A549 (cell line): ENCODE measurements around the gene GOLGA6L6. TPM values are rescaled to one million over a fixed set of nuclear protein-coding genes. Genes with fewer than 3 reads are reported as not detected.
"Not testable (repeated sequence)": the region's sequence is repeated elsewhere in the genome, so short reads cannot be mapped to it uniquely, and the experiment has no call there.

ENCODE experiments used
- ATAC-seq, 2 experiments: fragments of 200-7000 bp in 1 of 2; fragments of >200 bp in 1 of 2; cut with Nextera tagmentation in 1 of 2; cut with Tn5 transposase in 1 of 2; 3 replicates each; pipeline versions ENCODE4 v1.8.0 to v1.9.1; 2018 to 2020; ENCODE audit warnings: mild to moderate bottlenecking in 1 of 2, moderate library complexity in 1 of 2
- CTCF ChIA-PET: fragments of 300-600 bp; sonication (Branson Sonifier 250); formaldehyde crosslinking; extraction: SDS; loops from one replicate; lab custom pipeline; 2021; ENCODE audit warnings: antibody characterized with exemption, inconsistent platforms; lab: Yijun Ruan, JAX
- POLR2A ChIA-PET: fragments of 350-600 bp; formaldehyde crosslinking; extraction: SDS; loops from one replicate; lab custom pipeline; 2021; ENCODE audit warnings: antibody characterized with exemption, inconsistent platforms; lab: Yijun Ruan, JAX
- DNase-seq, 2 experiments: peaks; one replicate each; pipeline versions ENCODE4 v3.0.0 to v3.0.0-alpha.2; 2011 to 2016; ENCODE audit warnings: low read depth in 1 of 2, low spot score in 1 of 2
- FAIRE-seq: peaks from 2 replicates; lab custom pipeline; 2011; peaks lifted over from hg19 to GRCh38; lab: Jason Lieb, UNC
- H3K27ac ChIP-seq, 2 experiments: fragments of >200 bp; sonication (Bioruptor Twin); formaldehyde crosslinking; 3 replicates each; pipeline ENCODE4 v1.5.1; 2016 to 2017
- H3K4me1 ChIP-seq: fragments of >200 bp; sonication (Bioruptor Twin); formaldehyde crosslinking; 3 replicates; pipeline ENCODE4 v1.6.1; 2016
- H3K4me2 ChIP-seq: fragments of >200 bp; sonication (Bioruptor Twin); formaldehyde crosslinking; 3 replicates; pipeline ENCODE4 v1.6.1; 2016
- H3K4me3 ChIP-seq: fragments of >200 bp; sonication (Bioruptor Twin); formaldehyde crosslinking; 3 replicates; pipeline ENCODE4 v1.5.1; 2016
- H3K9me3 ChIP-seq: fragments of >200 bp; sonication (Bioruptor Twin); formaldehyde crosslinking; 3 replicates; pipeline ENCODE4 v1.6.1; 2016
- WGBS: methylation state at CpG from one replicate; pipeline ENCODE4 v1.1.6; 2017; ENCODE audit errors: missing lambda C conversion rate; 5-methylcytosine and 5-hydroxymethylcytosine counted together
- polyA minus RNA-seq: library from RNA; depleted of rRNA, polyadenylated mRNA; stranded (reverse); fragments of >200 nt; gene quantifications from 2 replicates; pipeline ENCODE4 v1.2.3, GENCODE V29; 2011; rRNA and poly(A)+ RNA removed
- polyA plus RNA-seq, 4 experiments: library from polyadenylated mRNA; depleted of rRNA in 3 of 4; stranded (reverse); fragments of >200 nt; fragmentation: RNase III in 1 of 4; extraction: RNeasy Plus Mini Kit Qiagen cat#74134 plus additional on column Dnase treatment in 1 of 4; gene quantifications; 2 replicates in 3 of 4; 3 replicates in 1 of 4; pipeline ENCODE4 v1.2.3, GENCODE V29; 2011 to 2017

The GOLGA6L6 gene, protein sequence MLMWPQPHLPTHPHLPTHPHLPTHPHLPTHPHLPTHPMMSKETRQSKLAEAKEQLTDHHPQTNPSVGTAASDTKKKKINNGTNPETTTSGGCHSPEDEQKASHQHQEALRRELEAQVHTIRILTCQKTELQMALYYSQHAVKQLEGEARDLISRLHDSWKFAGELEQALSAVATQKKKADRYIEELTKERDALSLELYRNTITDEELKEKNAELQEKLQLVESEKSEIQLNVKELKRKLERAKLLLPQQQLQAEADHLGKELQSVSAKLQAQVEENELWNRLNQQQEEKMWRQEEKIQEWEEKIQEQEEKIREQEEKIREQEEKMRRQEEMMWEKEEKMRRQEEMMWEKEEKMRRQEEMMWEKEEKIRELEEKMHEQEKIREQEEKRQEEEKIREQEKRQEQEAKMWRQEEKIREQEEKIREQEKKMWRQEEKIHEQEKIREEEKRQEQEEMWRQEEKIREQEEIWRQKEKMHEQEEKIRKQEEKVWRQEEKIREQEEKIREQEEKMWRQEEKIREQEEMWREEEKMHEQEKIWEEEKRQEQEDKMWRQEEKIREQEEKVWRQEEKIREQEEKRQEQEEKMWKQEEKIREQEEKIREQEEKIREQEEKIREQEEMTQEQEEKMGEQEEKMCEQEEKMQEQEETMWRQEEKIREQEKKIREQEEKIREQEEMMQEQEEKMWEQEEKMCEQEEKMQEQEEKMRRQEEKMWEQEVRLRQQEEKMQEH
- not detected in 2 replicates for polyA plus RNA-seq (2011; rRNA removed)
- not detected in 2 replicates for polyA plus RNA-seq (2012; cell fraction: cytosol; rRNA removed)
- not detected in 2 replicates for polyA plus RNA-seq (2012; cell fraction: nucleus; rRNA removed)
- polyA plus RNA-seq (2017; fragmentation: RNase III; extraction: RNeasy Plus Mini Kit Qiagen cat#74134 plus additional on column Dnase treatment): not detected in 3 replicates
- not detected in 2 replicates for polyA minus RNA-seq

DNA sequence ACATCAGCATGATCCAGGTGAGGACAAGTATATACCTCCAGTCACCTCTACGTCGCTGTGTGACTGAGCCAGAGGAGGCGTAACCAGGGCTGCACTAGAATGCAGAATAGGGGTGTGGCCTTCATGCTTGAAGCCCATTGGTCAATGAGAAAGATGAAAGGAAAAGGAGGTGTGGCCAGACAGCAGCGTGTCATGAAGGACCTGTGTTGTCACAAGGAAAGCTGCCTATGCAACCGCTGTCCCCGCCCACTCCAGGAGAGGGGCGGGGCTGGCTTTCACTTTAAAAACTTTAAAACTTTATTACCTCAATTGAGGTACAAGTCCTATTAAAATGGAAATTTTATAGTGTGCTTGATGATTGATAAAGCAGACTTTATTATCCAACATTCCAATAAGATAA, at the start of gene GOLGA6L6:
GOLGA6L6 (minus strand) TSS at position 101 of the 400 bp plus-strand sequence; CDS start at position 10, 91 bp downstream.
- ATAC-seq, FAIRE-seq, H3K9me3 ChIP-seq, DNase-seq, H3K4me3 ChIP-seq, POLR2A ChIA-PET, H3K4me2 ChIP-seq, H3K27ac ChIP-seq, CTCF ChIA-PET, H3K4me1 ChIP-seq: not testable (repeated sequence)
- 32% methylated on average over 5 of the region's 7 CpGs for WGBS

DNA sequence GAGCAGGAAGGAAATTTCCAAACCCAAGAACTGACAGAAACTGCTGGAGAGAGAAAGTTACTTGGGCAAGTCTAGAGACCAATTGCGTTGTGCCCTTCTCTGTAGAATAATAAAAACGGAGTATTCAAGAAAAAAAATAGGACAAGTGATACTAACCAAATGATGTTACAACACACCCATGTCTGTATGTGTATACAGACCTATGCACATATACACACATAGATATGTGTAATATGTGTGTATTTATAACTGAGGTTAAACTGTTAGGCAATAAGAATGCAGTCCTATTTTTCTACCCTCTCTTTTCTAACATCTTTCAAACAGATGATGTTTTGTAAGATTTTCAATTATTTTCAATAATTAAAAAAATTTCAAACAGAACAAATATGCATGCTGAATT, 48.5 kb upstream of the GOLGA6L6 start:
- H3K4me2 ChIP-seq, FAIRE-seq, H3K27ac ChIP-seq, H3K9me3 ChIP-seq, ATAC-seq, H3K4me3 ChIP-seq, DNase-seq, CTCF ChIA-PET, POLR2A ChIA-PET, H3K4me1 ChIP-seq: not testable (repeated sequence)
- WGBS: no CpG with 5 or more reads among the region's 2 CpGs

DNA sequence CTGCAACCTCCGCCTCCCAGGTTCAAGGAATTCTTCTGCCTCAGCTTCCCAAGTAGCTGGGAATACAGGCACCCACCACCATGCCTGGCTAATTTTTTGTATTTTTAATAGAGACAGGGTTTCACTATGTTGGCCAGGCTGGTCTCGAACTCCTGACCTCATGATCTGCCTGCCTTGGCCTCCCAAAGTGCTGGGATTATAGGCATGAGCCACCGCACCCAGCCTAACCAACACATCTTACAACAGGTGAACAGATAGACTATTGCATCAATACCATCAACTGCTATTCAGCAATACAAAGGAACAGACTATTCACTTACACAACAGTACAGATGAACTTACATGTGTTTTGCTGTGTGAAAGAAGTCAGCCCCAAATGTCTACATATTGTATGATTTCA, 45.2 kb upstream of the GOLGA6L6 start:
- DNase-seq, H3K4me3 ChIP-seq, CTCF ChIA-PET, POLR2A ChIA-PET, H3K27ac ChIP-seq, H3K4me2 ChIP-seq, H3K4me1 ChIP-seq, FAIRE-seq, H3K9me3 ChIP-seq, ATAC-seq: not testable (repeated sequence)
- WGBS: 45% methylated on average over 2 of the region's 3 CpGs

DNA sequence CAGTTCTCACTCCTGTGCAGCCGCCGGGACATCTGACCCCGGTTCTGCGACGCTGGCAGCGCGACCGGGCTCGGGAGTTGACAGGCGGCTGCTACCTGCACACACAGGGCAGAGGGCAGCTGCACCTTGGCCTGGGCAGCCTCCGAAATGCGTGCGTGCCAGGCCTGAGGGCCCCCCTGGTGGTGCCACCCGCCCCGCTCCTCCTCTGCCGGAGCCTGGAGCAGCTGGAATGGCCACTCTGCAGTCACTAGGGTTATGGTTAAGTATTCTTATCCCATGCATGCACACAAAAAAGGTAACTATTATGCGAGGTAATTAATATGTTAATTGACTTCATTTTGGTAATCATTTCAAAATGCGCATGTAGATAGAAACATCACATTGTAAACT, 41.1 kb upstream of the GOLGA6L6 start:
- H3K4me1 ChIP-seq, POLR2A ChIA-PET, DNase-seq, H3K4me2 ChIP-seq, ATAC-seq, CTCF ChIA-PET, H3K9me3 ChIP-seq, FAIRE-seq, H3K4me3 ChIP-seq, H3K27ac ChIP-seq: not testable (repeated sequence)
- WGBS: 67% methylated on average over 5 of the region's 18 CpGs

DNA sequence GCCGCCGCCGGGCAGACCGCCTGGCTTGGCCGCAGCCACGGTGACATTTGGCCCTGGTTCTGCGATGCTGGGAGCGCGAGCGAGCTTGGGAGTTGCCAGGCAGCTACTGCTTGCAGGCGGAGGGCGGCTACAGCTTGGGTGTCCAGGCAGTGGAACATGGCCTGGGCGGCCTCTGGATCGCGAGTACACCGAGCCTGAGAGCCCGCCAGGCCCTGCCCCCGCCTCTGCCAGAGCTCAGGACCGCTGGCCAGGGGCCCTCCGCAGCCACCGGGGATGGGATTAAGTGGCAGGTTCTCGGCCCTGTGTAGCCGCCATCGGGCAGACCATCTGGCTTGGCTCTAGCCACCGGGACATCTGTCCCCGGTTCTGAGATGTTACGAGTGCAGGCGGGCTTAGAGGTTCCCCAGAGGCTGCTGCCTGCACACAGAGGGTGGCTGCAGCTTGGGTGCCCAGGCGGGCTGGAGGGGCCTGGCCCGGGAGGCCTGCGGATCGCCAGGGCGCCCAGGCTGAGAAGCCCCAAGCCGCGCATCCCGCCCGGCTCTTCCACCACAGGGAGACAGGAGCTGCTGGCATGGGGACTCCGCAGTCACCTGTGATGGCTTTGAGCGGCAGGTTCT, 40.6 kb upstream of the GOLGA6L6 start:
- H3K4me1 ChIP-seq, H3K4me2 ChIP-seq, DNase-seq, FAIRE-seq, POLR2A ChIA-PET, H3K27ac ChIP-seq, H3K4me3 ChIP-seq, H3K9me3 ChIP-seq, CTCF ChIA-PET: not testable (repeated sequence)
- peak in 1 of 2 experiments; percentile 9; a peak in 1 of 6 replicates for ATAC-seq
- WGBS: no CpG with 5 or more reads among the region's 39 CpGs

DNA sequence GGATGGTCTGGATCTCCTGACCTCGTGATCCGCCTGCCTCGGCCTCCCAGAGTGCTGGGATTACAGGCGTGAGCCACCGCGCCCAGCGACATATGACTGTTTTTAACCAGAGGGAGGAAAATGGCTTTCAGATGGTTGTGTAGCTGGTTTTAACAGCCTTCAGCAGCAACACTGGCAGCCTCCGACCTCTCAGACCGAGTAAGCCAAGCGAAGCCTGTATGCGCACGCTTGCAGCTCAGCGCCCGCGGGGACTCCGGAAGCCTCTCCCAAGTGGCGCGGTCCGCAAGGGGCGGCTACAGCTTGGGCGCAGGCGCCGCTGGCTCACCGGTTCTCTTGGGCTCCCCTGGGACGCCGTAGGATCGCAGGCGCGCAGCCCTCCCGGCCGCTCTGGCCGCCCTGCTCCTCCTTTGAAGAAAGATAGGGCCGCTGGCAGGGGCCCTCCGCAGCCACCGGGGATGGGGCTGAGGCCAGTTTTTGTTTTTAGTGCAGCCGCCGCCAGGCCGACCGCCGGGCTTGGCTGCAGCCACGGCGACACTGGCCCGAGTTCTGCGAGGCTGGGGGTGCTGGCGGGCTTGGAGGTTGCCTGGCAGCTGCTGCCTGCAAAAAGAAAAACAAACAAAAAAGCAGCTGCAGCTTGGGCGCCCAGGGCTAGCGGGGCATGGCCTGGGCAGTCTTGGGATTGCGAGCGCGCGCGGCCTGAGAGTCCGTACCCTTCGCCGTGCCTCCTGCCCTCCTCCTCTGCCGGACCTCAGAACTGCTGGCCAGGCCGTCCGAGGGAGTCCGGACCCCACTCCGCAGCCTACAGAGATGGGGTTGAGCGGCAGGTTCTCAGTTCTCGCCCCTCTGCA, 39.9 kb upstream of the GOLGA6L6 start:
- FAIRE-seq, CTCF ChIA-PET, H3K9me3 ChIP-seq: not testable (repeated sequence)

DNA sequence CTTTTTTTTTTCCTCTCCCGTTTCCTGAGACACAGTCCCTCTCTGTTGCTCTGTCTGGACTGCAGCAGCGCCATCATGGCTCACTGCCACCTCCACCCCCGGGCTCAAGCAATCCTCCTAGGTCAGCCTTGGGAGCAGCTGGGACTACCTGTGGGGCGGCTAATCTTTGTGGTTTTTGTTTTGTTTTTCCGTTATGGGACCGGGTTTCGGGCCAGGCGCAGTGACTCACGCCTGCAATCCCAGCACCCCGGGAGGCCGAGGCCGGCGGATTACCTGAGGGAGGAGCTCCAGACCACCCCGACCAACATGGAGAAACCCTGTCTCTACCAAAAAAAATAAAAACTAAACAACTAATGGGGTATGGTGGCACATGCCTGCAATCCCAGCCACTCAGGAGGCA, 38.1 kb upstream of the GOLGA6L6 start:
- H3K9me3 ChIP-seq, FAIRE-seq, H3K27ac ChIP-seq, POLR2A ChIA-PET, H3K4me3 ChIP-seq, CTCF ChIA-PET, H3K4me2 ChIP-seq, DNase-seq, ATAC-seq, H3K4me1 ChIP-seq: not testable (repeated sequence)
- no CpG with 5 or more reads among the region's 14 CpGs for WGBS

More for the DNA sequence above, 39.9 kb upstream of the GOLGA6L6 start:
- DNase-seq, H3K4me3 ChIP-seq, H3K27ac ChIP-seq, H3K4me2 ChIP-seq, POLR2A ChIA-PET, H3K4me1 ChIP-seq: not testable (repeated sequence)
- WGBS: no CpG with 5 or more reads among the region's 62 CpGs
- ATAC-seq: peak; percentile 91 to 95

DNA sequence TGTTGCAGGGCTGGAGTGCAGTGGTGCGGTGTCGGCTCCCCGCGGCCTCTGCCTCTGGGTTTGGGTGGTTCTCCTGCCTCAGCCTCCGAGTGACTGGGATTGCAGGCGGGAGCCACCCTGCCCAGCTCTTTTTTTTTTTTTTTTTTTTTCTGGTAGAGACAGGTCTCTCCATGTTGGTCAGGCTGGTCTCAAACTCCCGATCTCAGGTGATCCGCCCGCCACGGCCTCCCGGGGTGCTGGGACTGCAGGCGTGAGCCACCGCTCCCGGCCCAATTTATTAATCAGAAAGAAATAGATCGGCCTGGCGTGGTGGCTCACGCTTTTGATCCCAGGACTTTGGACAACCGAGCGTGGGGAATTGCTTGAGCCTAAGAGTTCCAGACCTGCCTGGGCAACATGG, 9.7 kb upstream of the GOLGA6L6 start:
- CTCF ChIA-PET, H3K4me2 ChIP-seq, H3K4me3 ChIP-seq, H3K9me3 ChIP-seq, H3K4me1 ChIP-seq, DNase-seq, POLR2A ChIA-PET, ATAC-seq, FAIRE-seq, H3K27ac ChIP-seq: not testable (repeated sequence)
- 87% methylated on average over 11 of the region's 19 CpGs for WGBS

DNA sequence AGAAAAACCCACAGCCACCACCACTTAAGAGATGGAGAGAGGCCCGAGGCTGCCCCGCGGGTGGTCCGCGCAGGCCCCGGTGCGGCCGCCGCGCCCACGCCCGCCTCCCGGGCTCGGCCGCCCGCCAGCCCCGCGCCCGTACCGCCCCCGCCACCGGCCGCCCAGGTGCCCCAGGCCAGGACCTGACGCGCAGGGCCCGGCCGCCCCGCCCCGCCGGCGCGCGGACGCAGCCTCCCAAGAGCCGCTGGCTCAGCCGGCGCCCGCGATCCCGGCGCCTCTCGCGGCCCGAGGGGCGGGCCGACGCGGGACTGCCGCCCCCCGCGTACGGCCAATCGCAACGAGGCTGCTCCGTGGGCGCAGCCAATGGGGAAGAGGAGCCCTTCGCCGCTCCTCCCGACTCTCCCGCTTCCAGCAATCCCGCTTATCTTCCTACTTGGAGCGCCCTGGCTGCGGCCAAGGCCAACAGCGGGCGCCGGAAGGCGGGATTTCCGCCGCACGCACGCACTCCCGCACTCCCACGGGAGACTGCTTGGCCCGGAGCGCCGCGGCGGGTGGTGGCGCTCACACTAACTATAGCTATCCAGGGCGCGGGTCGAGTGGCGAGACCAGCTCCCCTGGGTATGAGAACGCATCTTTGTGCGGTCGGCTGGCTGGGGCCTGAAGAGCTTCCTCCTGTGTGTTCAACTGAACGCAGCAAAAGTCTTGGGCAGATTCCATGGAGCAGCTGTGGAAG, 35.5 kb downstream of the GOLGA6L6 start:
- H3K9me3 ChIP-seq, DNase-seq, FAIRE-seq, POLR2A ChIA-PET, H3K4me3 ChIP-seq, H3K4me2 ChIP-seq, H3K27ac ChIP-seq, CTCF ChIA-PET, H3K4me1 ChIP-seq: not testable (repeated sequence)
- WGBS: 79% methylated on average over 18 of the region's 87 CpGs
- peak in 1 of 2 experiments; percentile 56; a peak in 1 of 6 replicates for ATAC-seq
